GM21825 (cell line): ENCODE results near the gene PSMD11.
A peak's percentile ranks its signal among the peaks of the same experiment; 100 is the strongest.

Experiments
- ATAC-seq: cut with Tn5 transposase; IDR thresholded peaks from one replicate; pipeline ENCODE4 v1.9.1; 2021; ENCODE audit warnings: mild to moderate bottlenecking, moderate library complexity; ENCODE audit not compliant: unreplicated experiment

Gene PSMD11

DNA sequence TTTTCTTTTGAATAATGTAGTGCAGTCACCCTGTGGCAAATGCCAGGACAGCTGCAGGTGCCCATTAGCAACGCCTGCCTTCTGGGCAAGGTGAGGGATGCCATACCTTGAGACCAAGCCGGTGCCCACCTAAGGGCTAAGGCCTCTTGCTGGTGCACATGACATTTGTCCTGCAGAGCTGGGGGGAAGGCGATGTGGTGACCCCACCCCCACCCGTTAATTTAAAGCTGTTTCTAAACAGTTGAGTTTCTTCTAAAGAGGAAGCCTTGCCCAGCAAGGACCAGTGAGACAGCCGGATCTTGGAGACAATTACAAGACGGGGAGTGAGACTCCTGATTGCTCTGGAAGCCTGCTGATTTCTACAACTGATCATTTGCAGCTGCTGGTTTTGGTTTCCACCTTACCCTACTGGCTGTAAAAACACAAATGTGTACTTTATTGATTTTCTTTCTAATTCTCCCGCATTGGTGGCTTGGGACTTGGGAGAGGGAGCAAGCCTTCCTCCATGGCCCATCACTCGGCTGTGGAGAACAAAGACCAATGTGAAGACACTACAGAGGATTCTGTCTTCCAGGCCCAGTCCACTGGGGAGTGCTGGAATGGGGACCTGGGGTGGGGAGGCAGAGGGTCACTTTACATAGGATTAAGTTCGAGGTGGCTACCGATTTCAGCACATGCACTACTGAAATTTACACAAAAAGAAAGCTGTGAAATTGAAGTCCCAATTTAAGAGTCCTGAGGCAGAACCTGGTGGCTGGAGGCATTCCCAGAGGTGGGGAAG, 45.2 kb downstream of the PSMD11 start:
- no peak for ATAC-seq

DNA sequence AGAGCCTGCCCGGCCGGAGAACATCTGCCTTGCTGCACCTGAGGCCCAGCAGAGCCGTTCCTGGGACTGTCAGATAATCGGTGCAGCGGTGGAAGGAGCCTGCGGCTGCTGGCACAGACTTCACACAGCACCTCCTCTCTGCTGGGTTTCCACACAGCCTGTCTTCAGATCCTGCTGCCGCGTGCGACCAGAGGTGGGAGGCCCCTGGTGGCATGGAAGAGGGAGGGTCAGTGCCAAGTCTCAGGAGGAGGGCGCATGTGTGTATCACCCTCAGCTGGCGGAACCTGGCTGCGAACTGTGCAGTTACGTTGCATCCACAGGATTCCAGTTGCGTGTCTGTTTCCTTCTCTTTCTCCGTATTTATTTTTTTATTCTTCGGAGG, 45.8 kb downstream of the PSMD11 start:
- ATAC-seq: no peak

DNA sequence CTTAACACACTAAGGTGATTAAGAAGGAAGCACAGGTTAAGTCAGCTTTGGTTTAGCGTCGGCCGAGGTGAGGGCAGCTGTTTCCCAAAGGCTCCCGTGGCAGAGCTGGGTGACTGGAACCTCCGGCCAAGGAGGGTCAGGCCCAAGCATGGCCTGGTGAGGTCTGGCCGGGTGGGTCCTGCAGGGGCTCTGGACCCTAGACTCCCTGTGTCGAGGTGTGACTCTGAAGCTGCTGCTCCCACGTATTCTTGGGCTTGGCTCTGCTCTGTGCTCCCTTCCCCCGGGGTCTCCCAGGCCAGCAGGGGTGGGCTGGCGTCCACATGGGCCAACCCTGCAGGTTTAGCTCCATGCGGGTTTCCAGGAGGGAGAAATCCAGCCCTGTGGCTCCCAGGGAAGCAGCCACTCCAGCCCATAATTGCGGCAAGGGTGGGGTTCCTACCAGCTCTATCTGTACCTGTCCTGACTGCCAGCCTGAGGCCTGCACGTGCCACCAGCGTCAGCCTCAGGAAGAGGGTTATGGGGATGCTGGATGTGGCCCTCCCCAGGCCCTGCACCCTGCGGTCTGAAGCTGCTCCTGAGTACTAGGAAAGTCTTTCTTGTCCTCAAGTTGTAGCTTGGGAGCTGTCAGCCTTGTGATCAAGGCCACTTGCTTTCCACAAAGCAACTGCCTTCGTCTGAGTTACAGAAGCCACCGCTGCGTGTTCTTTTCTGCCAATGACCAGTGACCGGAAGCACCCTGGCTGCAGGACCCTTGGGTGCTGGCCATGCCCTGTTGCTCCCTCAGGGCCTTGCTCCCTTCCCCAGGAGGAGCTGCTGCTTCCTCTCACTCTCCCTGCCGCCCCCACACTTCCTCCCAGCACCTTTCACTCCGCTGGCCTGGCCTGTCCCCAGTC, 47.3 kb downstream of the PSMD11 start:
- no peak for ATAC-seq

DNA sequence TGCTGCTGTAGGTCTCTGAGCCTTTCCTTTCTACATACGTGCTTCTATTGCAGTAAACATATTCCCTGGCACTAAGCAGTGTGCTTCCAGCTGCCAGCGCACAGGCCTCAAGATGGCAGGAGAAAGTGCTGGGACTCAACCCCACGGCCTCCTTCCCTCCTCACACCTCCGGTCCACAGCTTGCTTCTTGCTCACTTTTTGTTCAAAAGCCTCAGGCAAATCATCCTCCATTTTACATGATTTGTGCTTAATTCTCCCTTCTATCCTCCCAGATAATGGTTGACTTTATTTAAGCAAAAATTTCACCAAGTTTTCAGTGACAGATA, 47.9 kb downstream of the PSMD11 start:
- no peak for ATAC-seq

DNA sequence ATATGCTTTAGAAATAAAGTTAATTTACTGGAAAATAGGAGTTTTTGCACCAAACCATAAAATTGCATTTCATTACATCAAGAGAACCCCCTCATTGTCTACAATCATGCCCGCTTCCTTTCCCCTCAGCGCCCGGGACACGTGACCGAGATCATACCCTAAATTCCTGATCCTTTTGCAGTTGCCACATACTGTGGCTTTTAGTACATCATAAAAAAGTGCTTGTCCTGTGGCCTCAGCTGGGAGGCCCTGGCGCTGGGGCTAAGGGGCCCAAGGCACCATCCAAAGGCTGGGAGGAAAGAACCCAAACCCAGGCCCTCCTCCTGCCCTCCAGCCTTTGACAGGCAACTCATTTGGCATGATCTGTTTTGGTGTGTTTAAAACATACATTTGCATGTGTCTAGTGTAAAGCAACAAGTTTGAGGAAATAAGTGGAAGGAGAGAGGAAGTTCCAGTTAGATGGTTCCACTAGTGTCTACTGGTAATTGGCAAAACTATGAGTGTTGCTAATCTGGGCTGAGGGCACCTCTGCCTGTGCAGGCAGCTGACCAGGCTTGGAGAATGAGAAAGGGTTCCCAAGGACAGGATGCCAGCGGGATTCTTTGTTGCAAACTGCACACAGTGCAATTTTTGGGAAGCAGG, 48.5 kb downstream of the PSMD11 start:
- no peak for ATAC-seq

DNA sequence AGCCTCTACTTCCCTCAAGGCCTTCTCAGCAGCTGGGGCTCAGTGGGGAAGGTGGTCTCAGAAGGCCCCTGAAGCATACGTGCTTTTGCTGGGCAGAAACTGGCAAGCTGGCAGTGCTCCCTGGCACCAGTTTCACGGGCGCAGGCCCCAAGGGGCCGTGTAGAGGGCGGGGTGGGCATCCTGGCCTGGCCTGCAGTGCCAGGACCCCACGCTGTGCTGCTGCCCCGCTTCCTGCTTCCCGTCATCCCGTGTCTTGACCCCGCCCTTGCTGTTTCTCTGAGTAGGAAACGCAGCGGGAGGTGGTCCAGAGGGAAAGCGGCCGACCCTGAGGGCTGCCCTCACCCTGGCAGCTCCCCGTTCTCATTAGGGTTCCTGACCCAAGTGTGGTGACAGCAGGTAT, 49.3 kb downstream of the PSMD11 start:
- no peak for ATAC-seq

DNA sequence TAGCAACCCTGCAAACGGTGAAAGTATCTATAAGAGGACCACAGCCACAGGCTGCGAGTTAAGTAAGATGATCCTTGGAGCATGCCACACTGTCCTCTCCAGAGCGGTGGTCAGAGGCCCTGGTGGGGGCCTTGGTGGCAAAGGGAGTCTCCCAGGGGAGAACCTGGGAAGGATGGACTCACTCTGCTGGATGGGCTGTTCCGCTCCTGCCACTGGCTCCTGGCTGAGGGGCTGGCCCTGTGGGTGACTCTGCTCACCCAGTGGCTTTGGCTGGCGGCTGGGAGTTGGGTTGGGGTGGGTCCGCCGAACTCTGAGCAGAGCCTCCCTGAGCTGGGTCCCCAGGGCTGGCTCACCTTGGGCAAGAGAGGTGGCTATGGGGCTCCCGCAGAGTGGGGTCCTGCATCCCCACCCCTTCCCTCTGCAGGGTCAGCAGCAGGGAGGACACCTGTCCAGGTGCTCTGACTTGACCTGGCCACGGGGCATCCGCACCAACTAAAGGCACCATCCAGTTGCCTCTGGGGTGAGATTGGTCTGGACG, 49.7 kb downstream of the PSMD11 start:
- no peak for ATAC-seq

DNA sequence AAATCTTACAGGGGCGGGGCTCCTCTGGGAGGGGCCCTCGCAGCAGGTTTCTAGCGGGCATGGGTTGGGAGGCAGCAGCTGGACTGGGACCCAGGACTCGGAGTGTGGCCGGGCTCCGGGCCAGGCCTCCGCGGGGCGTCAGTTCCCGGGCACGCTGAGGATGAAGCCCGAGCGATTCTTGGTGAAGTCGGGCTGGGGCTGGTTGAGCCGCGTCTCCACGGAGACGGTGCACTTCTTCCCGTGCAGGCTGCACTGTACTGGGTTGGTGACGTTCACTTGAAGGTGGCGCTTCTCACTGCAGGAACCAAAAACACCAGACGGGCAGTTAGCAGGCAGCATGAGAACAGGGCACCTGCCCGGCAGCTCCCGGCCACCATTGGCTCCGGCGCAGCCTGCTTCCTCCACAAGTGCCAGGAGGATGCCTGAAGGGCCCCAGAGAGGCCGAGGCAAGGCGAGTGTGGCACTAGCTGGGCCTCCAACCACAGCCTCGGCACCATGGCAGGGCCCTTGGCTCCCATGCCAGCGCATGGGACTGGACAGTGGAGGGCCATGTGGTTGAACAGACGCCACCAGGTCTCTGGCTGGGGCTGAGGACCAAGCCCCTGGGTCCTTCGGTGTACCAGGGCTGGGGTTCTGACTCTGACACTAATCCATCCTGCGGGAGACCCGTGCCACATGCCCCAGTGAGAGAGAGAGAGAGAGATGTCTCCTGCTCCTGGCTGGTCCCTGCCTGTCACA, 50.5 kb downstream of the PSMD11 start:
- no peak for ATAC-seq

DNA sequence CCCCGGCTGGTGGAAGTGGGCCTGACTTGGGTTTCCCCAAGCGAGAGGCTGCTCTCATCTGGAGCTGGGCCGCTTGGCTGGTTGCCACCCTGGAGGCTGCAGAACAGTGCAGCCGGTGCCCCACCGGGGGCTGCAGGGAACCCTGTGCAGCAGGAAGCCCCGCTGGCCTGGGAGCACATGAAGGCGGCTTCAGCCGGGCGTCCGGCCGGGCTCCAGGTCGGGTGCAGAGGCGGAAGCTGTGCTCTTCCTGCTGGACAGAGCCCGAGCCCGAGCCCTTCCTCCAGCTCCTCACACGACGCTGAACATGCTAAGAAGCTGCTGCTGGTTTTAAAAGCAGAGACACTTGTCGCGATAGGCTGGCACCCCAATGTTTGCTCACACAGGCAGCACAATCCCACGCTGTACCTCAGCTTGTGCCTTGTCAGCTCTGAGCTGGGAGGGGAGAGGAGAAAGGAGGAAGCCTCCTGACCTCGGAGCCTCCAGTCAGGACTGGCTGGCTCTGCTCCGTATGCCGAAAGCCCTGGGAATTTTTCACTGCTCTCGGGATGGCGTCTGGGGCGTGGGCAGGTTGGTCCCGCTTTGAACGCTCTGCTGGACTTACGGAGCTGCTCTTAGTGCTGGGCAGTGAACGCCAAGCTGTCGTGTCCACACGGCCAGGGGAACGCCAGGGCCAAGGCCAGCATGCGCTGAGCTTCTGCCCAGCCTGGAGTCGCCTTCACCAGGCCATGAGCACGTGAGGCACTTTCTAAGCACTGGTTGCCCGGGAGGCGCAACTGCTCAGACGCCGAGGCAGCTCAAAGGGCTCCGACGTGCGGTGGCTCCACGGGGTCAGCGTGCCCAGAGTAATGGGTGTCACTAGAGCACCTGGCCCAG, 51.3 kb downstream of the PSMD11 start:
- no peak for ATAC-seq

DNA sequence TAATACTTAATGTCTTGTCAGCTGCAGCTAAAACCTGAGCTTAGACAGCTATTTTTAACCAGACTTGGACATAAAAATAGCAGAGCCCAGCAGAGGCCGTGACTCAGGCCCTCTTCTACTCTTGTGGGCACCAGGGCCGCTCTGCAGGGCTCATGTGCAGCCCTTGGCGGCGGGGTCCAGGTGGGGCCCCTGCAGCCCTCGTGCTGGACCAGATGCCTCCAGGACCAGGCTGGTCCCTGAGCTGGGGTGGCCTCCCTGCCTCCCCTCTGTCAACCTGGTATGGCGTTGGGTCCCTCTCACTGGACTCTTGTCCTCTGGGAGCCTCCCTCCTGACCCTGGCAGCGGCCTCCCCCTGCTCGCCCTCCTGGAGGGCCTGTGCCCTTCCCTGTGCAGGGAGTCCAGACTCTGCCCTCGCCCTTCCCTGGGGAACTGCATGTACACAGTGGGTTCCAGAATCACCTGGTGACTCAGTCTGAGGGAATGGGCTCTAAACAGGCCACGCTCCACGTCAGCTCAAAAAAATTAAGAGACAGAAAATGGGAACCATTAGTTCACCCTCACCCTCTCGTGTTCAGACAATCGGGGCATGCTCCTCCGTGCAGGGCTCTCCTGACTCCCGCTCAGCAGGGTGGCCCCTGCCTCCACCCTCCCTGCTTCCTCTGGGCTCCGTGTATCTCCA, 52.2 kb downstream of the PSMD11 start:
- no peak for ATAC-seq

DNA sequence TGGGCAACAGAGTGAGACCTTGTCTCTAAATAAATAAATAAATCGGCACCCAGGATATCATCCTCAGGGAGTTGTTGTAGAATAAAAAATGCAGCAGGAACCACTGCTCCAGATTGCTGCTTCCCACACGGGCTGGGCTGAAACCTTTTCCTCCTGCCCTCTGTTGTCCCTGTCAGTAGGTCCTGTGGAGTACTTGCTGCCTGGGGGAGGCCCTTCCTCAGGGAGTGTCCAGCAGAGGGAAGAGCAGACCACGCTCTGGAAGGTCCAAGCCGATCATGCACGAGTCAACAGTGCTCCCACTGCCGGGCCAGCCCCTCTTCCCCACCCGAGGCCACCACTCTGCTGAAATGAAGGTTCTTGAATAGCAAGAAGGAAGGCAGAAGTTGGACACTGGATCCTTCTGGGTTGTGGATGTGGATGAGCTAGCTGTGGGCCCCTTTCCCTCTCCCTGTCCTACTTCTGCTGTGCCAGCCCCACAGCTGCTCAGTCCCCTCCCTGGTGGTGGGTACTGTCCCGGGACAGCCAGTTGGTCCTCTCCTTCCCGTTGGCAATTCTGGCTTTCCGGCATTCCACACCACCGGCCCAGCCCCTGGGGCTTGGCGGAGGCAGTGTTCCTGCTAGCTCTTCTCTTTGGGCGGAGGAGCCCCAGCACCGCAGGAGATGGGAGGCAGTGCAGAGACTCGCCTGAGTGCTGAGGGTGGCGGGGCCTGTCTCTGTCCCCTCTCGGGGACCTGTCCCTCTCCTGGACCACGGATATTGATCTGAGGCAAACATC, 53.3 kb downstream of the PSMD11 start:
- no peak for ATAC-seq

DNA sequence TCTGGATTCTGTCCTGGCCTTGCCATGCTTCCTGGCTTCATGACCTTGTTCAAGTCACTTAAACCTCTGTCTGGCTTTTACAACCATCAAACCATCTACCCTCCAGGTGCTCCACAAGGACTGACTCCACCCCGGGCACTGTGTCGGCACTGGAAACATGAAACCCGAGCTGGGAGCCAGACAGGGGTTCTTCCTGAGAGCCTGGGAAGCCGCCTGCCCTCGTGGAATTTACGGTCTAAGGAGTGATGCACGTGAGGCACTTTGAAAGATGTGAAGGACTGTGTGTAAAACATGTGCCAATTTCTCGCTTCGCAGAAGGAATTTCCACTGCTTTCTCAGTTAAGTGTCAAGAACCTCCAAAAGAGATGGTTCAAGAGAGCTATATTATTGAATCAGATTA, 54.1 kb downstream of the PSMD11 start:
- no peak for ATAC-seq

DNA sequence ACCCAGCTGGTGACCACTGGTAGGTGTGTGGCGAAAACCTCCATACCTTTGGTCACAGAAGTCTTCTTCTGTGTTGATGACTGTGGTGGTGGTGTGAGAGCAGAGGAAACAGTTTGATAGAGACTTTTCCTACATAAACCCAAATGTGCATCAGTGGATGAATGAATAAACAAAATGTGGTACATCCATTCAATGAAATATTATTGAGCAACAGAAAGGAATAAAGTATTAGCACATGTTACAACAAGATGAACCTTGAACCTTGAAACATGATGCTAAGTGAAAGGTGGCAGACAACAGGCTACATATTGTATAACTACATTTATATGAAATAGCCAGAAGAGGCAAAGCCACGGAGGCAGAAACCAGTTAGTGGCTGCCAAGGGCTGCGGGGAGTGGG, 57.7 kb downstream of the PSMD11 start:
- no peak for ATAC-seq

DNA sequence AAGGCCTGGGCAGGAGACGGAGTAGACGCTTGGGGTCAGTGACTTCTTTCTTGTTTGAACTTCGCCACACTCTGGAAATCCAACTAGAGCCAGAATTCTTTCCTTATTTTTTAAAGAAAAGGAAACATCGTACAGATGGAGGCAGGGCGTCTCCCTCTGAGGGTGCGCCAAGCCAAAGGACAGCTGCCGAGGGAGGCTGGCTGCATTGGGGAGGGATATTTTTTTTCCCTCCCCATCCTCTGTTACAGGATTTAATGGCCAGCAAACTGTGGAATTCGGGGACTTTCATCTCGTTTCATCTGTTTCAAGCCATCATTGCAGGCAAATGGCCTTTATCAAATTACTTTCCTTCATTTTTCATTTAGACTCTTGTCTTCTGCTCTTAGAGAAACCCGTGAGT, 58.4 kb downstream of the PSMD11 start:
- no peak for ATAC-seq

DNA sequence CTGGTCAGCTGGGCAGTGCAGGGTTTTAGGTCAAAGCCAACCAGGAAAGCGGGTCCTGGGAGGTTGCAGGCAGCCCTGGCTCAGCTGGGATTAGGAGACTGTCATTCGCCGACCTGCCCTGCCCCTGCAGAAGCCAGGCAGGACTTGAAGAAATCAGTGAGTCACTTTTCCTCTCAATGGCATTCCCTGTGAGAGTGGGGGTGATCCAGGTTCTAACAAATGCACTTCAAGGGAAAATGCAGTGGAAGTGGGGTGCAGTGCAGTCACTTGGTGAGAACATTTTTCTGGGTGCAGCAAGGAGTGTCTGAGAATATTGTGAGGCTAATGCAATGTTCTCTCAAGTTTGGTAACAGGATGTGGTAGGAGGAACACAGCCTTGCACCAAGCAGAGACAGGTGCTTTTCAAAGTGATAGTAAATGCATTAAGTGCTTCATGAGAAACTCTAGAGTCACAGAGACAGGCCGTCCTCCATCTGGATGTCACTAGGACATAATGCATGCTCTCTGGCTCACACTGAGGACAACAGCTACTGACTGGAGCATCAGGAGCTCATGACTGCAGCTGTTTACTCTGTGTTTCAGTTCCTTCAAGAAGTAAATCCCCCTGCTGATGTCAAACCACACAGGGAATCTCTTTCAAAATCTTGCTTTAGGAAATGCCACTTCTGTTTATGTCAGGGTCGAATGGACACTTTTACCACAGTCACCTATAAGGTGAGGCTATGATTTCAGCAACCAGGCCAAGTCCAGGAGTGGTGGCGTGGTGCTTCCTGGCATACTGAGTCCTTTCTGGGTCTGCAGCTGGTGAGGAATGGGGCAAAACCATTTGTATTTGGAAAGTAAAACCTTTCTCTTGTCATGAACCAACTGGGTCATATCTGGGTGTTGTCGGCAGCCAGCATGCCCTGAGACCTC, 59.2 kb downstream of the PSMD11 start:
- peak; percentile 82 for ATAC-seq

DNA sequence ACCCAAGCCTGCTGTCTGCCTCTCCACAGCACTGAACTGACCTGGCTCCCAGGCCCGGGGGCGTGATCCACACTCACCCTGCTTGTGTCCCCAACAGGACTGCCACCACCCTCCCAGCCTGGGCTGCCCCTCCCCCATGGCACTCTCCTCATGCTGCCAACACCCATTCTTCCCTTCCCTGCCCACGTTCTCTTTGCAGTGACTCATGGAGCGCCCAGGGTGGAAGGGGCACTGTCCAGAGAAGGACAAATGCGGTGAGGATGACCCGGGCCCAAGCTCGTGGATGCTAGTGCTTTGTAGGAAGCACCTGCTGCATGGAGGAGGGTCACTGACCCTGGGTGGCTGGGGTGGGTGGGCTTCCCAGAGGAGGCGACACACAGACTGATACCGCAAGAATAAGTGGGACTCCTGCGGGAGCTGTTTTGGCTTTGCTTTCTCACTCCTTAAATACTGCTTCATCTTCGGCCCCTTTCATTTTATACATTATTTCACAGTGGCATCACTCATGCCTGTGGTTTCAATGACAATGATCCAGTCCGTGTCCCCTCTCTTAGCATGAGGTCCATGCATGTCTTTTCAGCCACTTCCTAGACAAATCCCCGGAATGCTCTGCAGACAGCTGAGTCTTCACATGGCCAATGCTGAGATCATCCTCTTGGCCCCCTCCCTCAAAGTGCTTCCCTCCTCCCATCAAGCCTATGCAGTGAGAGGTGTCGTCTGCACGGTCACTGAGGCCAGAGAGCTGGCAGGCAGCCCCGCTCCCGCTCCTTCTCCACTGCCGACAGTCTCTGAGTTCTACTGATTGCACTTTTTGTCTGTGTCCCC, 60.1 kb downstream of the PSMD11 start:
- ATAC-seq: no peak

DNA sequence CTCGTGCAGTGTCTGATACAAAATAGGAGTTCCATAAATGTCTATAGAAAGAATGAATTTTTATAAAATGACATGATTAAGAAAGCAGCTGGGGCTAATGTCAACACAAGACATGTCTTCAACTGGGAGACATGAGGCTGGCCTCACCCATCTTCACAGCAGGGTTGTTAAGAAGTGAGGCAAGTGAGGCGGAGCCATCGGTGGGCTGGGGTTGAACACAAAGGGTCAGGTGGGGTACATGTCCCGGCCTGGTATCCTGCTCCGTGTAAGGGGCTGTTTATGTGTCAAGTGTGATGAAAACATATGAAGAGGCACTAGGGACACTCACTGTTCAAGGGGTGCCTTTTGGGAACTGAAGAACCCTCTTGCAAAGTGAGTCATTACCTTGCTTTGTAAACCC, 64.6 kb downstream of the PSMD11 start:
- no peak for ATAC-seq
